OCI-LY7 (cell line): ENCODE data around the gene RBBP8NL. TPM values are rescaled to one million over a fixed set of nuclear protein-coding genes. Genes with fewer than 3 reads are reported as not detected.

Source experiments
- BruUV-seq: library from RNA; stranded (reverse); fragments of 400-500 nt; replicated peaks from 2 replicates; lab custom pipeline; 2021; lab: Mats Ljungman, UMichigan
- CTCF ChIA-PET: fragments of 300-600 bp; sonication (Branson Sonifier 250); formaldehyde crosslinking; loops from one replicate; lab custom pipeline; 2022; ENCODE audit warnings: antibody characterized with exemption; ENCODE audit not compliant: unreplicated experiment; lab: Charles Lee
- POLR2A ChIA-PET: fragments of 300-600 bp; sonication (Branson Sonifier 250); formaldehyde crosslinking; loops from one replicate; lab custom pipeline; 2022; ENCODE audit warnings: antibody characterized with exemption; lab: Charles Lee
- DNase-seq: peaks from one replicate; pipeline ENCODE4 v3.0.0-alpha.2; 2015; ENCODE audit warnings: low spot score
- H2AFZ ChIP-seq: fragments of 200-600 bp; sonication (generic), shearing (Covaris generic); 2 replicates; pipeline ENCODE4 v1.6.1; 2014; ENCODE audit warnings: mild to moderate bottlenecking, antibody characterized with exemption, low read length, moderate library complexity
- H3K27ac ChIP-seq: fragments of 200-600 bp; sonication (generic); 2 replicates; pipeline ENCODE4 v1.5.1; 2014; ENCODE audit warnings: mixed run types, low read depth, mild to moderate bottlenecking, moderate library complexity, low read length, inconsistent platforms; ENCODE audit not compliant: poor library complexity, severe bottlenecking
- H3K36me3 ChIP-seq: fragments of 200-600 bp; sonication (generic); 2 replicates; pipeline ENCODE4 v1.6.1; 2014; ENCODE audit warnings: mild to moderate bottlenecking, antibody characterized with exemption, low read length, moderate library complexity, mixed read lengths; ENCODE audit not compliant: insufficient read depth
- H3K4me1 ChIP-seq: fragments of 200-600 bp; sonication (generic); 2 replicates; pipeline ENCODE4 v1.5.1; 2014; ENCODE audit warnings: mild to moderate bottlenecking, low read length; ENCODE audit not compliant: insufficient read depth, poor library complexity, severe bottlenecking
- H3K4me2 ChIP-seq: fragments of 200-600 bp; sonication (generic); 2 replicates; pipeline ENCODE4 v1.6.1; 2014; ENCODE audit warnings: mild to moderate bottlenecking, low read length
- H3K4me3 ChIP-seq: fragments of 200-600 bp; sonication (generic); 2 replicates; pipeline ENCODE4 v1.5.1; 2014; ENCODE audit warnings: mild to moderate bottlenecking, low read depth, low read length; ENCODE audit not compliant: poor library complexity, severe bottlenecking
- H3K79me2 ChIP-seq: fragments of 200-600 bp; sonication (generic); 2 replicates; pipeline ENCODE4 v1.6.1; 2016; ENCODE audit warnings: low read depth, mild to moderate bottlenecking, low read length, moderate library complexity, mixed read lengths; ENCODE audit not compliant: insufficient read depth
- H3K9me2 ChIP-seq: fragments of 200-600 bp; sonication (generic); 2 replicates; pipeline ENCODE4 v1.6.1; 2016; ENCODE audit warnings: mild to moderate bottlenecking, low read length, mixed read lengths; ENCODE audit not compliant: insufficient read depth
- H3K9me3 ChIP-seq: fragments of 200-600 bp; sonication (generic); 2 replicates; pipeline ENCODE4 v1.6.1; 2014; ENCODE audit warnings: mild to moderate bottlenecking, mixed run types, low read length, mixed read lengths
- H4K20me1 ChIP-seq: fragments of 200-600 bp; sonication (generic); 2 replicates; pipeline ENCODE4 v1.6.1; 2014; ENCODE audit warnings: mild to moderate bottlenecking, antibody characterized with exemption, low read length, moderate library complexity, mixed read lengths; ENCODE audit not compliant: insufficient read depth
- CTCF ChIP-seq: fragments of 200-600 bp; sonication (generic); conservative IDR thresholded peaks from 2 replicates; pipeline ENCODE4 v1.5.1; 2014; ENCODE audit warnings: mild to moderate bottlenecking, antibody characterized with exemption, low read length, moderate library complexity, mixed read lengths
- EZH2phosphoT487 ChIP-seq: fragments of 200-600 bp; sonication (generic); IDR thresholded peaks from 2 replicates; pipeline ENCODE4 v1.6.1; 2018; ENCODE audit warnings: low read depth, borderline replicate concordance, mild to moderate bottlenecking, mixed run types, antibody characterized with exemption, low read length, moderate library complexity, mixed read lengths
- intact Hi-C: fragments of 100-400 bp; cut with micrococcal nuclease; formaldehyde crosslinking; loops from one replicate; pipeline ENCODE4 v1.10.0; 2022; ENCODE audit not compliant: unreplicated experiment
- total RNA-seq, 2 experiments: library from RNA; depleted of rRNA in 1 of 2; stranded (reverse); fragments of >200 nt in 1 of 2; shearing (Covaris generic) in 1 of 2; gene quantifications; 2 replicates each; pipeline ENCODE4 v1.2.3, GENCODE V29; 2014 to 2022

Gene RBBP8NL
- total RNA-seq, 2 experiments from 2014 or later = not detected

GRCh38 chr20:62473717-62474603, 46.6 kb upstream of the RBBP8NL start:
- DNase-seq = no peak
- Histone ChIP-seq H3K4me2 (no peak overlapping the region), H3K36me3 (no peaks in the 10 kb centered on the region), H3K4me3 (no peak overlapping the region), H3K27ac (no peak overlapping the region), H4K20me1 (no peaks in the 10 kb centered on the region), H2AFZ (no peak overlapping the region), H3K9me2 (no peaks in the 10 kb centered on the region), H3K79me2 (no peaks in the 10 kb centered on the region), H3K4me1 (no peaks in the 10 kb centered on the region), H3K9me3 (no peaks in the 10 kb centered on the region)
- BruUV-seq = no TSS peak
- intact Hi-C loops = no loop called here
- CTCF ChIA-PET = no interaction called here
- TF ChIP-seq CTCF (no peak), EZH2phosphoT487 (no peak)
- POLR2A ChIA-PET = no interaction called here

GRCh38 chr20:62472941-62473585, 45.7 kb upstream of the RBBP8NL start:
- Histone ChIP-seq H3K27ac (no peak overlapping the region), H3K9me3 (no peaks in the 10 kb centered on the region), H3K79me2 (no peaks in the 10 kb centered on the region), H3K36me3 (no peaks in the 10 kb centered on the region), H3K4me3 (no peak overlapping the region), H3K4me1 (no peaks in the 10 kb centered on the region), H3K4me2 (no peak overlapping the region), H2AFZ (no peak overlapping the region), H4K20me1 (no peaks in the 10 kb centered on the region), H3K9me2 (no peaks in the 10 kb centered on the region)
- no peak for TF ChIP-seq EZH2phosphoT487
- TF ChIP-seq CTCF = no peak
- ChIA-PET CTCF (no interaction called here), POLR2A (no interaction called here)
- intact Hi-C loops = no loop called here
- BruUV-seq = no TSS peak
- no peak for DNase-seq
